WI38 (cell line): Measurements from ENCODE around the gene IFRD2.
A peak's percentile ranks its signal among the peaks of the same experiment; 100 is the strongest.

Source experiments
- H3K4me3 ChIP-seq: 2 replicates; pipeline ENCODE4 v1.5.1; 2011; ENCODE audit warnings: low read depth, mild to moderate bottlenecking, control low read depth, low read length
- TF ChIP-seq, protein P1 (sequence below): IDR thresholded peaks from 2 replicates; pipeline ENCODE4 v1.5.1; 2012; ENCODE audit warnings: low read depth, mild to moderate bottlenecking, control low read depth, low read length

IFRD2 gene

DNA sequence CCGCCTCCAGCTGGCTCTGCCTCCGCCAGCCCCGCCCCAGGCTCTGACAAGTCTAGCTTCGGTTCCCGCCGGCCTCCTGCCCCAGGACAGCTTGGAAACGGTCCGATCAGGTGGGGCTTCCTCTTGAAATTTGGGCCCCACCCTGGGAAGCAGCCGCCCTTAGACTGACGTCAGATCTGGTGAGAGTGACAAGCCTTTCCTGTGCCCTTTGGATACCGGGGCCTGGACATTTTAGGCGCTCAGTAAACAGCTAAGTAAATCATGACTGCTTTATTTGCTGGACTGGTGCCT is 7.4 kb upstream of the IFRD2 start:
- TF ChIP-seq, protein P1, sequence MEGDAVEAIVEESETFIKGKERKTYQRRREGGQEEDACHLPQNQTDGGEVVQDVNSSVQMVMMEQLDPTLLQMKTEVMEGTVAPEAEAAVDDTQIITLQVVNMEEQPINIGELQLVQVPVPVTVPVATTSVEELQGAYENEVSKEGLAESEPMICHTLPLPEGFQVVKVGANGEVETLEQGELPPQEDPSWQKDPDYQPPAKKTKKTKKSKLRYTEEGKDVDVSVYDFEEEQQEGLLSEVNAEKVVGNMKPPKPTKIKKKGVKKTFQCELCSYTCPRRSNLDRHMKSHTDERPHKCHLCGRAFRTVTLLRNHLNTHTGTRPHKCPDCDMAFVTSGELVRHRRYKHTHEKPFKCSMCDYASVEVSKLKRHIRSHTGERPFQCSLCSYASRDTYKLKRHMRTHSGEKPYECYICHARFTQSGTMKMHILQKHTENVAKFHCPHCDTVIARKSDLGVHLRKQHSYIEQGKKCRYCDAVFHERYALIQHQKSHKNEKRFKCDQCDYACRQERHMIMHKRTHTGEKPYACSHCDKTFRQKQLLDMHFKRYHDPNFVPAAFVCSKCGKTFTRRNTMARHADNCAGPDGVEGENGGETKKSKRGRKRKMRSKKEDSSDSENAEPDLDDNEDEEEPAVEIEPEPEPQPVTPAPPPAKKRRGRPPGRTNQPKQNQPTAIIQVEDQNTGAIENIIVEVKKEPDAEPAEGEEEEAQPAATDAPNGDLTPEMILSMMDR: no peak
- H3K4me3 ChIP-seq: peak overlapping the region; percentile 64

DNA sequence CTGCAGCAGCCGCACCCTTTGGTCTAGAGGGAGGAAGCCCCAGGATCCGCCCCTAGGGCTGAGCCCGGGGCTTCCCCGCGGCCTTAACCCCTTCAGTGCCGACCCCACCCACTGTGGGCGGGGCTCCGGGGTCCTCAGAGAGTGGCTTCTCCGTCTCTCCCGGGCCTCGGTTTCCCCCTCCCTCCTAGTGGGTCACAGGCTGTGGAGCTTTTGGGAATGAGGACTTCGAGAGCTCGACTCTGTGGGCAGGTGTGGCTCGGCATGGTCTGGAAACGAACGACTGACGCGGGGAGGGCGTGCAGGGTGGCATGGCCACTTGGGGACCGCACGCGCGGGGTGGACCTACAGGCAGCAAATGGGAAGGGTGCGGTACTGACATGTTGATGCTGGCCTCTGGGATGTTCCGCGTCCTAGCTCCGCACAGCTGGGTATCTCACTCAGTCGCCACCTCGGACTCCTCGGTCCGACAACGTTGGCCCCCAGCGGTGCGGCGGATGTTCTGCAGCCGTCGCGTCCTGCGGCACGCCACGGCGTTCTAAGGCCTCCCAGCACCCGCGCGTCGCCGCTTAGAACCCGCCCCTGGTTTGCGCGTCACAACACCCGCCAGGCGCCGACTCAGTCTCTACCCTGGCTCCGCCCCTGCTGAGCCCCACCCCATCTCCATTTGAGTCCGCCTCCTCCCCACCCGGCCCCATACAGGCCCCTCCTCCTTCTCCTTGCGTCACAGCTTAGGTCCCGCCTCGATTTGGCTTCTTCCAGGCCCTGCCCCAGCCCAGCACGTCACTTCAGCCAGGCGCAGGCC is 6.8 kb upstream of the IFRD2 start, which contains the start of the genes HYAL3 and NAA80:
HYAL3 (minus strand) TSS at position 570 of the 802 bp plus-strand sequence. CDS start 3,803 bp downstream, outside the sequence.
NAA80 (minus strand) TSS at position 570 of the 802 bp plus-strand sequence. CDS start 1,942 bp downstream, outside the sequence.
- TF ChIP-seq, protein P1: peak; percentile 9; the same call in 1 of the 2 replicates
- peak within 1 kb of the TSS; percentile 64 for H3K4me3 ChIP-seq

DNA sequence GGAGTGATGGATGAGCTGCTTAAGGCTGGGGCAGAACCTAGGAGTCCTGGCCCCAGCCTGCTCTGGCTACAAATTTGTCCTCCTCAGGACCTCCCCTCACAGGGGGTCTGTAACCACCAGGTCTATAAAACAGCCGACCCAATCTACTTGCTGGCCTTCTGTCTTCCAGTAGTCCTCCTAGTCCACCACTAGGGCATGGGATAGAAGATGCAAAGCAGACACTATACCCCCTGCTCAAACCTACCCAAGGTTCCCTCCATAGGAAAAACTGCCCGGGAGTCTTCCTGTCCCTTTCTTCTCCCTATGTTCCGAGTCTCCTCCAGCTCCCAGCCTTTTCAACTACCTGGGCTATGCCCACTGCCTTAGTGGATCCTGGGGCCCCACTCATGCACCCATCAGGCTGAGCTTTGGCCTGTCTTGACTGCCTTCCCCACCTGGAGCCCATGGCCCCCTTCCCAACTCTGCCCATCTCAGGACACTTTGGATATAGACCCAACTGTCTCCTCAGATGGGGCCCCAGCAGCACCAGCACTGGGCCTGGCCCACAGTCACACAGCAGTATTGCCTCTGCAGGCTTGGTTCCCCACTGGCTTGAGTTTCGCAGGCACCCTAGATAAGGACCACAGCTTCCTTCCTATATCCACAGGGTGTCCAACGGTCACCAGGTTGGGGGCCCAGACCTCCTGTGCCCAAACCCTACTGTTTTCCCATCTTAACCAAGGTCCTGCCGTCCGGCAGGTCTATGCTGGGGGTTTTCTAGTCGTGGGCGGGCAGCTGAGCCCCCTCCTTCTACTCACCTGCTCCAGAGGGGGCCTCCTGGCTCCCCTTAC is 5.9 kb upstream of the IFRD2 start:
- peak overlapping the region; percentile 64 for H3K4me3 ChIP-seq
- TF ChIP-seq, protein P1: no peak

DNA sequence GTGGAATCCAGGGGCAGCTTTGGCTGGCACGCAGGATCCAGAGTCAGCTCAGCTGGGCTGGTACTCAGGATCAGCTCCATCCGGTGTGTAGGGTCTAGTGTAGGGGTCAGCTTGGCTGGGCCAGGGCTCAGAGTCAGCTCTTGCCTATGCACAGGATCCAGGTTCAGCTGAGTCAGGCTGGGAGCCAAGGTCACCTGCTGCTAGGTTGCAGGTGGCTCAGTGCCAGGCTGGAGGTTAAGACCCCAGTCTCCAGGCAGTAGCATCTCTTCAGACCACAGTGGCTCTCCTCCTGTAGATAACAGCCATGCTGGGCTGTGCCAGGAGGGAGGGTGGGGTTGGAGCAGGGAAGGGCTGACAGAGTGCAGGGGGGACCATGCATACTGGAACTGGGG is 5.2 kb upstream of the IFRD2 start:
- TF ChIP-seq, protein P1: no peak
- H3K4me3 ChIP-seq: no peak overlapping the region

DNA sequence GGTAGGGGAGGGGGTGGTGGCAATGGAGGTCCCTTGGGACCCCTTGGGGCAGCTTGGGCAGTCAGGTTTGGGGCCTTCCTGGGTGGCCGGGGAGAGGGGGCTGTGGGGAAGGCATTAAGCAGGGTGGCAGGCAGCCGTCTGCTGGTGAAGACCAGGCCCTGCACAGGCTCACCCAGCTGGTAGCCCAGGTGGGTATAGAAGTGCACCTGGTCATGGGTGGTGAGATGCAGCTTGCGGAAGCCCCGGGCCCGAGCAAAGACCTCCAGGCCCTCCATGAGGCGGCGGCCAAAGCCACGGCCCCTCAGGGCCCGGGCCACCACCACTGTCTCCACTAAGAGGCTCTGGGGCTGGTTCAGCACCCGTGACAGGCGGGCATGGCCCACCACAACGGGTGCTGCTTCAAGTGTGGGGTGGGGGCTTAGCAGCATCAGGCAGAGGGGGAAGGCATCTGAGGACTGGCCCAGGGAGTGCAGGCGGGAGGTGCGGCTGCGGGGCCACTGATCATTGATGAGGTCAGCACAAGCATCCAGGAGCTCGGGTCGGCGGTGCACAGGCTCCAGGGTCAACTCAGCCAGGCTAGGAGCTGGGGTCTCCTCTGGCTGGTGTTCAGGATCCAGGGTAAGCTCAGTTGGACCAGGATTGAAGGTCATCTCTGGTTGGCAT is 4.6 kb upstream of the IFRD2 start:
- TF ChIP-seq, protein P1: no peak
- no peak overlapping the region for H3K4me3 ChIP-seq

DNA sequence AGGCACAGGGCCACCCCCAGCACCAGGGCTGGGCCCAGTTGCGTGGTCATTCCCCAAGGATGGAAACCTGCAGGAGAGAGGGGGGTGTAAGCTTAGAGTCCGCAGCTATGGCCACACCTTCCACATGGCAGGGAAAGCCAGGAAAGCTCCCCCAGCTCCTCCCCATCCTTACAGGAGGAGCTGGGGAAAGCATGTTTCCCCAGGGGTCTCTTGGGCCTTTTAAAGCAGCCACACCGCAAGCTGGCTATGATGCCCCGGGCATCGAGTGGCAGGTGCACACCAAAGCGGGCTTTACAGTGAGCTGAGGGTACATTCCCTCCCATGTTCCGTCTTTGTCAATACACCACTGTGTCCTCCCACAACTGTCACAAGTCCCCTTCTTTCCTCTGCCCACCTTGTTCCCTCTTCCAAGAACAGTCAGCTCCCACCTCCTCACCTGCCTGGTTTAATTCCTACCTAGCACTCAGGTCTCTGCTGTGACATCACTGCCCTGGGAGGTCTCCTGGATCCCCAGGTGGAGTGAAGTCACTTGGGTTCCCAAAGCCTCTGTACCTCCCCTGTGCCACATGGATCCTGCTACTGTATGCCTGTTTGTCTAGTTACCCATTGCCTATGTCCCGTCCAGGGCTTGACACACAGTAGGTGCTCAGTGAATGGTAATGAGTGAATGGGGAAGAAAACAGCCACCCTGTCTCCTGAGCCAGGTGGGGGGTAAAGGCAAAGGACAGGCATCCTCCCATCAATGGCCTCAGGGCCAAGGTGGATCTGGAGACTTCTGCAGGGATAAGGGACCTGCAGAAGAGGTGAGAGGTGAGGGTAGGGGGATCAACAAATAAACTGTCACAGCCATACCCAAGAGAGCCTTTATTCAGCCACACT is 3.6 kb upstream of the IFRD2 start:
- H3K4me3 ChIP-seq: no peak overlapping the region
- TF ChIP-seq, protein P1: no peak
